Nephron progenitor cell (in vitro differentiated cells): ENCODE measurements around the gene MAU2.
A peak's percentile ranks its signal among the peaks of the same experiment; 100 is the strongest.

ENCODE experiments used
- DNase-seq: peaks from one replicate; pipeline ENCODE4 v3.0.0; 2021
- H3K27ac Mint-ChIP-seq: 2 replicates; pipeline ENCODE4 v1.8.0; 2021; ENCODE audit warnings: mild to moderate bottlenecking, moderate library complexity, mixed read lengths
- H3K27me3 Mint-ChIP-seq: 2 replicates; pipeline ENCODE4 v1.8.0; 2021; ENCODE audit warnings: mild to moderate bottlenecking, low read depth, mixed read lengths; ENCODE audit not compliant: poor library complexity
- H3K36me3 Mint-ChIP-seq: 2 replicates; pipeline ENCODE4 v1.8.0; 2021; ENCODE audit warnings: low read depth, mixed read lengths
- H3K4me1 Mint-ChIP-seq: 2 replicates; pipeline ENCODE4 v1.8.0; 2021; ENCODE audit warnings: mixed read lengths
- H3K4me3 Mint-ChIP-seq: 2 replicates; pipeline ENCODE4 v1.8.0; 2021; ENCODE audit warnings: mild to moderate bottlenecking, moderate library complexity, mixed read lengths
- H3K9me3 Mint-ChIP-seq: 2 replicates; pipeline ENCODE4 v1.8.0; 2021; ENCODE audit warnings: mild to moderate bottlenecking, moderate library complexity, mixed read lengths
- CTCF ChIP-seq: fragments of 200-600 bp; sonication (generic); IDR thresholded peaks from 2 replicates; pipeline ENCODE4 v1.5.0; 2021; ENCODE audit warnings: antibody characterized with exemption

Gene MAU2

GRCh38 chr19:19292607-19293006 lies 28.0 kb upstream of the MAU2 start:
- Mint-ChIP-seq H3K9me3 (peaks cover 25% of the 10 kb centered on the region), H3K27ac (no peak overlapping the region), H3K27me3 (no peaks in the 10 kb centered on the region), H3K4me3 (no peak overlapping the region), H3K36me3 (peaks cover 73% of the 10 kb centered on the region), H3K4me1 (no peaks in the 10 kb centered on the region)
- TF ChIP-seq CTCF, result no peak
- DNase-seq, result no peak

GRCh38 chr19:19294914-19295313 lies 25.7 kb upstream of the MAU2 start:
- Mint-ChIP-seq H3K9me3 (peaks cover 25% of the 10 kb centered on the region), H3K27me3 (peaks cover 4% of the 10 kb centered on the region), H3K36me3 (peaks cover 67% of the 10 kb centered on the region), H3K27ac (peak overlapping the region; percentile 22), H3K4me1 (no peaks in the 10 kb centered on the region), H3K4me3 (no peak overlapping the region)
- no peak for TF ChIP-seq CTCF
- DNase-seq, result no peak

- H3K4me3 Mint-ChIP-seq, result no peak overlapping the region
- H3K9me3 Mint-ChIP-seq, result peaks cover 14% of the 10 kb centered on the region
Observed at GRCh38 chr19:19296953-19297689, 23.5 kb upstream of the MAU2 start.

GRCh38 chr19:19297759-19298158 lies 22.9 kb upstream of the MAU2 start:
- peaks cover 8% of the 10 kb centered on the region for H3K9me3 Mint-ChIP-seq
- no peak overlapping the region for H3K4me3 Mint-ChIP-seq
- H3K4me1 Mint-ChIP-seq, result no peaks in the 10 kb centered on the region
- TF ChIP-seq CTCF, result no peak
- H3K27me3 Mint-ChIP-seq, result peaks cover 4% of the 10 kb centered on the region
- DNase-seq, result no peak
- H3K27ac Mint-ChIP-seq, result no peak overlapping the region
- H3K36me3 Mint-ChIP-seq, result peaks cover 41% of the 10 kb centered on the region

More at GRCh38 chr19:19296953-19297689, 23.5 kb upstream of the MAU2 start:
- no peak for DNase-seq
- Mint-ChIP-seq H3K36me3 (peaks cover 46% of the 10 kb centered on the region), H3K27ac (no peak overlapping the region), H3K4me1 (no peaks in the 10 kb centered on the region), H3K27me3 (peaks cover 4% of the 10 kb centered on the region)
- TF ChIP-seq CTCF, result no peak

GRCh38 chr19:19300613-19301012 lies 20.0 kb upstream of the MAU2 start:
- H3K27me3 Mint-ChIP-seq, result peaks cover 4% of the 10 kb centered on the region
- H3K36me3 Mint-ChIP-seq, result peaks cover 31% of the 10 kb centered on the region
- no peak overlapping the region for H3K27ac Mint-ChIP-seq
- TF ChIP-seq CTCF, result no peak
- no peaks in the 10 kb centered on the region for H3K4me1 Mint-ChIP-seq
- H3K4me3 Mint-ChIP-seq, result no peak overlapping the region
- no peaks in the 10 kb centered on the region for H3K9me3 Mint-ChIP-seq
- no peak for DNase-seq

GRCh38 chr19:19303411-19303810 lies 17.2 kb upstream of the MAU2 start:
- H3K36me3 Mint-ChIP-seq, result peaks cover 31% of the 10 kb centered on the region
- H3K27me3 Mint-ChIP-seq, result peaks cover 4% of the 10 kb centered on the region
- TF ChIP-seq CTCF, result no peak

More at GRCh38 chr19:19303411-19303810, 17.2 kb upstream of the MAU2 start:
- Mint-ChIP-seq H3K4me1 (no peaks in the 10 kb centered on the region), H3K9me3 (no peaks in the 10 kb centered on the region), H3K4me3 (no peak overlapping the region), H3K27ac (no peak overlapping the region)
- no peak for DNase-seq
